GM19395 (cell line): ENCODE results near the gene TBX4.

Source experiments
- ATAC-seq: cut with Tn5 transposase; IDR thresholded peaks from one replicate; pipeline ENCODE4 v1.9.1; 2021; ENCODE audit warnings: mild to moderate bottlenecking, moderate library complexity; ENCODE audit not compliant: unreplicated experiment

TBX4 gene

DNA sequence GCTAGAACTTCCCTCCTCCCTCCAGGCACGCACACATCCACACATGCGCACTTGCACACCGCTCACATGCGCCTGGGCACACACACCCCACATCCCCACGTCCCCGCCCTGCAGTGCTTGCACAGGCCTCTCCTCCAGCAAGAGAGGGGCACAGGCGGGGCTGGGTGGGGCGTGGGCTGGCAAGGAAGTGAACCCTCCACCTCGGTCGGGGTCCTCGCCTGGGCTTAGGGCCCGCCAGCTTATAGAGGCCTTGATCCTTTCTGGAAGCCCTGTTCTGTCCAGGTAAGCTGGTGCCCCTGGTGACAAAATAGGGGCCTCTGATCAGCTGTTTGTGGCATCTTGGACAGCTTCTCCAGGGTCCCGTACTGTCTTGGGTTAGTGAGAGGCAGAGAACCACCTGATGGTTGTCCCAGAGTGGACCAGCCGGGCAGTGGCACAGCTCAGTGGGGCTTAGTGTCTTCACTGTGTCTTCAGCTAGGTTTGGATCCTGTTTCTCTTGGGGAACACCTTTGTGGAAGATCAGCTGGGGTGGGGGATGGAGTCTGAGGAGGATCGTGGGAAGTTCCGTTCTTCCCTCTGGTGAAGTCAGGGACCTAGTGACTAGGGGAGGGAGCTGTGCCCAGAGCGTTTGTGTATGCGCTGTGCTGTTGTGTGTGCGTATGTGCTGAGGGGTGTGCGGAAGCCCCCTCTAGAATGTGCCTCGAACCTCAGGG lies 12.1 kb downstream of the TBX4 start:
- no peak for ATAC-seq

DNA sequence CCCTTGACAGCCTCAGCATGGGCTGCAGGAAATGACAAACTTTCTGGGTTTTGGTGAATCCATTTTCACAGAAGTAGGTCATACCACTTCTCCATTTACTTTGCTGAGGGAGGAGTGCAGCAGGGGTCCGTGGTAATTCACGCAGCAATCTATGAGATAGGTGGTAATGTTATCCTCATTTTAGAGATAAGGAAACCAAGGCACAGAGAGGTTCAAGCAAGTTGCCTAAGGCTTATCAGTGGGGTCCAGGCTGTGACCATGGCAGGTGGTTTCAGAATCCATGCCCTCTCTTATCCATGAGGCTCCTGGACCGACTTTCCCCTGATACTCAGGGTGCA lies 12.6 kb downstream of the TBX4 start:
- no peak for ATAC-seq

- ATAC-seq: no peak
Observed at GRCh38 chr17:61465550-61466237, 13.5 kb downstream of the TBX4 start.

DNA sequence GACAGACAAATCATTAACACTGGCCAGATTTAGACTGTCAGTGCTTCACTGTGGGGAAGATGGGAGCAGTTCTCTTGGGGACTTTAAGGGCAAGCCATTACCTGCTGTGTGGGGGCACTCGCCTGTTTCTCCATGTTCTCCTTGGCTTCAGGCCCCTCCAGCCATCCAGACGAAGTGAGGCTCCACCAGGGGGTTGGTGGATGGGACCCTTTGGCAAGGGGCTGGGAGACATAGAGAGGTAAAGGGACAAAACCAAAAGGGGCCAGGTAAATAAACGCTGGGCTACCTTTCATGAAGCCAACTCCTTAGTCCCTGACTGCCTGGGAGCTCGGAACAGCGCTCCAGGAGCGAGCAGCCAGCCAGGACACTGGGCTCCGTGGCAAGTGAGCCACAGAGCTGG lies 14.0 kb downstream of the TBX4 start:
- ATAC-seq: no peak

GRCh38 chr17:61467416-61468262 lies 15.4 kb downstream of the TBX4 start:
- ATAC-seq: no peak

DNA sequence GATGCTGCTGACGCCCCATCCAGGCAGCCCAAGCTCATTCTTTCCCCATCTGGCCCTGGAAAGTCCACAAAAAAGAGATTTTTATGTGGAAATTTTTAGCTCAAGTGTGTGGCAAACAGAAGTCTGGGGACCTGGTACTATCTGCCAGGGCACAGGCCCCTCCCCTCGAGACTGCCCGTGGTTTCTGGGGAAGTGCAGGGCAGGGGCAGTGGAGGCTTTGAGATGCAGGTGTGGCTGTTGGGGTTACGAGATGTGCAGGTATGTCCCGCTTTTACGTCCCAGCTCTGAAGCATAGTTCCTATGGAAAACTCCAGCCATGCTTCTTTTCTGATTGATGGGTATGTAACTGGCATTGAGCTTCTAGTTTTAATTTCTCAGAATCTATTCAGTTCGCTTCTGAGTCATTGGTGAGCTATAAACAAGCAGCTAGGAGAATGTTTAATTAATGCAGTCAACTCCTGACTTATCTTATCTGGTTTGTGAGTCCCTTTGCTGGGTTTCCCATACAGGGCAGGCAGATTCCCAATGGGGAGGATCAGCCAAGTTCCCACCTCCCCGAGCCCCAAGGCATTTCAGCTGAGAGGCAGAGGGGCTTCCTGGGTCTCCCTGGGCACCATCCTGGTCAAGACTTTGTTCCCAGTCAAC lies 16.2 kb downstream of the TBX4 start:
- no peak for ATAC-seq

DNA sequence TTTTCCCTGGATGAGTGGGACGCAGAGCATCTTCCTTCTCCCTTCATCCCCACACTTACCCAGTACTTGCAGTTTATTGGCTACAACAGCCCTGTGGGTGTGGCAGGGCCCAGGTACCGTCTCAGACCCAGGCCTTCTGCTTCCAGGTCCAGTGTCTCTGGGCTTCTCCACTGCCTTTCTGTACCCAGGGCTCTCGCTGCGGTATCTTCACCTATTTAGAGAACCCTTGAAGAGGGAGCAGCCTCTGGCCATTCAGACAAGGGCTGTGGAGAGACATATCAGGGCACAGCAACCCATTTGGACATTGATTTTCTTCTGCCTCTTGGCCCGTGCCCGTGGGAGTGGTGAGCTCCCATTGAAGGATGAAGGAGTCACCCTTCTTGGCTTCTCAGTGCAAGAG lies 17.3 kb downstream of the TBX4 start:
- no peak for ATAC-seq

DNA sequence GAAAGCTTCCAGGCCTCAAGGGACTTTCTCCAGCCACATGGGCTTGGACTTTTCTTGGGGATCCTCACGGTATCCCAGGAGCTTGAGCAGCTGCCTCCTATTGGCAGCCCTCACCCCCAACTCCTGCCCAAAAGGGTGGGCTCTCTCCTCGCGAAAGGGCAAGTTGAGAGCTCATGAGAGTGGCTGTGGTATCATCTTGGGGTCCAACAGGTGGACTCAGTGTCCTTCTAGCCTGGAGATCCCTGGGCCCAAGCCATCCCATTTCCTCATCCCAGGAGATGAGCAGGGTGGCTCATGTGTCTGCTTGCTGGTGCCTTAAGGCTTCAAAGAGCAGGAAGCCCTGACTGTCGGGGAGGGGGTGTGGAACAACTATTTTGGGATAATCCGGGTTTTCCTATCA lies 17.7 kb downstream of the TBX4 start:
- no peak for ATAC-seq

- no peak for ATAC-seq
Observed at GRCh38 chr17:61470530-61471136, 18.4 kb downstream of the TBX4 start.

GRCh38 chr17:61474235-61474927 lies 22.2 kb downstream of the TBX4 start:
- ATAC-seq: no peak

- no peak for ATAC-seq
Observed at GRCh38 chr17:61474934-61475333, 22.7 kb downstream of the TBX4 start.

GRCh38 chr17:61475726-61476125 lies 23.5 kb downstream of the TBX4 start:
- ATAC-seq: no peak

GRCh38 chr17:61476476-61477203 lies 24.4 kb downstream of the TBX4 start:
- no peak for ATAC-seq

DNA sequence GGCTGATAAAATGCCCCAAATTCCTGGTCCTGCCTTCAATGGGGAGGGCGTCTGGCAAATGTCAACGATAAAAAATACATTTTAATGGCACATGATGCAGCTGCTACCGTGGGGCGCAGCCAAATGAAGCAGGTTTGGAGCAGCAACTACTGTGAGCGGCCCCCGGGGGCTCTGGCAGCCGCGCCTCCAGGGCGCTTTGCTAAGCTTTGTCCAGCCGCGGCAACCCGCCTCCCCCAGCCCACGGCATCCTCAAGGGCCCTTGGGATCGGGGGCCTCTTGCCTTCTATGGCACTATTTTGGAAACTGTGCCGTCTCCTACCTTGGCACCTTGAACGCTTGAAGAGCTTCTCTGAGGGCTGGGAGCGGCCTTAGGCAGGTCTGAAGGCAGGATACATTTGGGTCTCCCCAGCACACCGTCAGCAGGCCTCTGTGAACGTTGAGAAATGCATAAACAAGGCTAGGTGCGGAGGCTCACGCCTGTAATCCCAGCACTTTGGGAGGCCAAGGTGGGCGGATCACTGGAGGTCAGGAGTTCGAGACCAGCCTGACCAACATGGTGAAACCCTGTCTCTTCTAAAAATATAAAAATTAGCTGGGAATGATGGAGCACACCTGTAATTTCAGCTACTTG lies 25.1 kb downstream of the TBX4 start:
- no peak for ATAC-seq

GRCh38 chr17:61478026-61478789 lies 26.0 kb downstream of the TBX4 start:
- ATAC-seq: no peak

- no peak for ATAC-seq
Observed at GRCh38 chr17:61478790-61479492, 26.7 kb downstream of the TBX4 start.

GRCh38 chr17:61479493-61480413 lies 27.5 kb downstream of the TBX4 start:
- no peak for ATAC-seq
